Fibroblast of skin of right biceps (primary cell): ENCODE data around the gene LATS2.
"Not testable (repeated sequence)": the region's sequence is repeated elsewhere in the genome, so short reads cannot be mapped to it uniquely, and the experiment has no call there.

ENCODE experiments used
- DNase-seq: peaks from one replicate; pipeline ENCODE4 v3.0.0-alpha.2; 2013

Gene LATS2

GRCh38 chr13:21075011-21075378 is 13.6 kb upstream of the LATS2 start:
- no peak for DNase-seq

- DNase-seq = peak; percentile 55
Measured at GRCh38 chr13:21074546-21074945, 13.2 kb upstream of the LATS2 start.

- DNase-seq = peak; percentile 52
Measured at GRCh38 chr13:21071924-21072323, 10.5 kb upstream of the LATS2 start.

GRCh38 chr13:21071015-21071414 is 9.6 kb upstream of the LATS2 start:
- DNase-seq = peak; percentile 71

GRCh38 chr13:21069561-21070004 is 8.2 kb upstream of the LATS2 start:
- peak; percentile 98 for DNase-seq

GRCh38 chr13:21067848-21068247 is 6.5 kb upstream of the LATS2 start:
- no peak for DNase-seq

- no peak for DNase-seq
Measured at GRCh38 chr13:21066946-21067345, 5.6 kb upstream of the LATS2 start.

- DNase-seq = no peak
Measured at GRCh38 chr13:21065686-21066085, 4.3 kb upstream of the LATS2 start.

- DNase-seq = no peak
Measured at GRCh38 chr13:21063031-21063430, 1.6 kb upstream of the LATS2 start.

GRCh38 chr13:21060338-21061028 is 903 bp downstream of the LATS2 start:
- peak; percentile 50 for DNase-seq

- no peak for DNase-seq
Measured at GRCh38 chr13:21059641-21060337, 1.6 kb downstream of the LATS2 start.

GRCh38 chr13:21058361-21058760 is 3.0 kb downstream of the LATS2 start:
- peak; percentile 44 for DNase-seq

GRCh38 chr13:21055511-21056045 is 5.8 kb downstream of the LATS2 start:
- DNase-seq = peak; percentile 46

- peak; percentile 76 for DNase-seq
Measured at GRCh38 chr13:21055016-21055415, 6.4 kb downstream of the LATS2 start.

GRCh38 chr13:21054313-21054712 is 7.1 kb downstream of the LATS2 start:
- no peak for DNase-seq

- DNase-seq = no peak
Measured at GRCh38 chr13:21053231-21053630, 8.2 kb downstream of the LATS2 start.

- DNase-seq = no peak
Measured at GRCh38 chr13:21051675-21052074, 9.7 kb downstream of the LATS2 start.

GRCh38 chr13:21050288-21051197 is 10.8 kb downstream of the LATS2 start:
- peak; percentile 39 for DNase-seq

GRCh38 chr13:21049731-21050130 is 11.7 kb downstream of the LATS2 start:
- not testable (repeated sequence) for DNase-seq

GRCh38 chr13:21048901-21049698 is 12.3 kb downstream of the LATS2 start:
- no peak for DNase-seq

GRCh38 chr13:21047591-21048282 is 13.6 kb downstream of the LATS2 start:
- peak; percentile 37 for DNase-seq

- no peak for DNase-seq
Measured at GRCh38 chr13:21047087-21047486, 14.3 kb downstream of the LATS2 start.
